Stimulated activated CD8-positive, alpha-beta memory T cell treated with anti-CD3 and anti-CD28 coated beads, Interleukin-15, amount 100 ng/mL, for 24 hours (primary cell): Measurements from ENCODE around the gene UBTF.

Experiments
- DNase-seq: peaks from one replicate; pipeline ENCODE4 v3.0.0-alpha.2; 2020; ENCODE audit warnings: low read depth

Gene UBTF

DNA sequence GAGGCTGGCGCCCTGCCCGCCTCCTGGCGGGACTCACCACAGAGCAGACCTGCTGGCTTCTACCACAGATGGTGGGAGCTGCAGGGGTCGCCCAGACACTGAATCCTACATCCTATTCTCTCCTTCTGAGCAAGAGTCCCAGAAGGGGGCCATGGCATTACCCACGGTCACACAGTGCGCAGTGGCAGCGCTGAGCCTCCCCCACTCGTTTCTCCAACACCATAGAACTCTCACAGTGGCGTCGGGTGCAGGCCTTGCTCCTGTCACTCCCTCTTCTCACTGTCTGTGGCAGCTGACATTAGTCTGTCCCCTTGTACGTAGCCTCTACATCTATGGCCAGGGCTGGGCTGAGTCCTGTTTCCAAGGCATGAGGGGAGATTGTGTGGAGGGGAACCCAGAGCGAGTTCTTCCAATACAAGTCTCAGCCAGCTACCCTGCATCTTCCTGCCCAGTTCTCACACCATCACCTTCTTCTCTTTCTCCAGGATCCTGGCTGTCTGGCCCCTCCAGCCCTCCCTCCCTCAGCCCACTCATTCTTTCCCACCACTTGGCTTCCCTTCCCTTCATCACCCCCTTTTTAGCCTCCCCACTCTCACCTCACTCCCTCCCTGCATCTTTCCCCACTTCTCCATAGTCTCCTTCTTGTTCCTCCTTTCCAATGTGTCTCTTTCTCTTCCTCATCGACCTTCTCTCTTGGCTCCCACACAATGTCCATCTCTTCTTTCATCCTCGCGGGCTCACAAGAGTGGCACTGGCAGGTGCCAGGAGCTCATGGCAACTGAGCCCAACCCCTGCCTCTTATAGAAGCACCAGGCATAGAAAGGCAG lies 5.9 kb downstream of the UBTF start:
- DNase-seq: no peak

DNA sequence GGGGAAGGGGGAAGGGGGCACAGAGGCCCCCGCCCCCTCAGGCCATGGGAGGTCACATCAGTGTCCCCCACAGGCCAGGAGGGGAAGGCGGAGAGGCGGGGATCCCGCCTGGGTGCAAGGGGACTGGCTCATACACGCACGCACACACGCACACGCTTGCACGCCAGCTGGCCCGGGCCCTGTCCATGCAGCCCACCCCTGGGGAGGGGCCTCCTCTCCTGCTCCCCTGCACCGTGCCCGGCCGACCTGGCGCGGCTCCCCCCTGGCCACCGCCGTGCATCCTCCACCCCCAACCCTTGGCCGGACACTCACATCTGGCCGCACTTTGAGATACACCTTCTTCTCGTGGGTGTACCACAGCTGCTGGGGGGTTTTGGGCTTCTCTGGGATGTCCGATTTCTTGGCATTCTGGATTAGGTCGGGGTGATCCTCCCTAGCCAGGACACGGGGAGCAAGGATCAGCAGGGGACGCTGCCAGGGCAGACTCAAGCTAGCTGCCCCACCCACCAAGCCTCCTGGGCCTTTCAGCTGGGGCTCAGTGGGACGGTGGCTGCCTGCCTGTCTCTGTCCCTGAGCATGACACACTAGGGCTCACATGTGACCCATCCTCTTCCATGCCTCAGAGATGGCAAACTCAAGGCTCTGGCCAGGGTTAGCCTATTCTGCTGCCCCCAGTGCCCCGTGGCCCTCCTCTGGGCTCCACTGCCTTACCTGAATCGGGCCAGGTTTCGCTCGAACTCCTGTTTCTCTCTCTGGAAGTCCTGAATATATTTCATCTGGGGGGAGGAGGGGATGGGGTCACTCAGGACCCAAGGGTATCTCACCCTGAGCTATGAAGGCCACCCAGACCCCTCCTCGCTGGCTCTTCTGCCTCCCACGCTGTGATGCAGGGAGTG lies 6.7 kb downstream of the UBTF start:
- DNase-seq: no peak

DNA sequence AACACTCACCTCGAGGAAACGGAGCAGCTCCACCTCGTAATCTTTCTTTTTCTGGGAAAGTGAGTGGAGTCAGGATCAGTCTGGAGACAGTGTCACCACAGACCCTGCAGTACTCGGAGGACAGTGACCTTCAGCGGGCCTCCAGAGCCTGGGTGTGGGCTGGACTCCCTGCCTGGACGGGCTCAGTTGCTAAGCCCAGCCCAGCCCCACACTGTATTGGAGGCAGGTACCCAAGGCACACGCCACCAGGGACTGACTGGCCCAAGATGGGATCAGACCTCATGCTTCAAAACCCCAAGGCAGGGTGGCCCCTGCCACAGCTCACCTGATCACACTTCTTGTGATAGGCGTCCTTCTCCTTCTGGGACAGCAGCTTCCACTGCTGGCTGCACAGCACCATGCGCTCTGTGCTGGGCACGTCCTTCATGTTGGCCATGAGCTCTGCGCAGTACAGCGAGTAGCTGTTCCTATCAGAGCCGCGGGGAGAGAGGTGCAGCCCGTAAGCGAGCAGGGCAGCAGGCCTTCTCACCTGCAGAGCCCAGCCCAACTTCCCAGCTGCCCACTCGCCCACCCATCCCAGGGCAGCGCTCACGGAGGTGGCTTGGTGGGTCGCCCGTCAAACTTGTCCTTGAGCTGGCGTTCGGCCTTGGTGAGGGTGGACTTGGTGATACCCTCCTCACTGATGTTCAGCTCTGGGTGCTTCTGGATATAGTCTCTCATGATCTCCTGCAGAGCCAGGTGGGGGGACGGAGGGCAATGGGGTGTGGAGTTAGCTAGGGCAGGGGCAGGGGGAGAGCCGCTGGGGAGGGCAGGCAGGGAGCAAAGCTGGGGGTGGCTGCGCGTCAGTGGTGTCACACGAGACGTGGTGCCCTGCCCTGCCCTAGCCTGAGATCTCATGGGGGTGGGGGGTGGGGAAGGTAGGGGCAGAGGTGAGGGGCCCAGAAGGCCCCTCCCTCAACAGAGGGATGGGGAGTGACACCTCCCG lies 7.9 kb downstream of the UBTF start:
- DNase-seq: no peak

- DNase-seq: peak; percentile 81
Observed at GRCh38 chr17:44210342-44211192, 8.9 kb downstream of the UBTF start.

DNA sequence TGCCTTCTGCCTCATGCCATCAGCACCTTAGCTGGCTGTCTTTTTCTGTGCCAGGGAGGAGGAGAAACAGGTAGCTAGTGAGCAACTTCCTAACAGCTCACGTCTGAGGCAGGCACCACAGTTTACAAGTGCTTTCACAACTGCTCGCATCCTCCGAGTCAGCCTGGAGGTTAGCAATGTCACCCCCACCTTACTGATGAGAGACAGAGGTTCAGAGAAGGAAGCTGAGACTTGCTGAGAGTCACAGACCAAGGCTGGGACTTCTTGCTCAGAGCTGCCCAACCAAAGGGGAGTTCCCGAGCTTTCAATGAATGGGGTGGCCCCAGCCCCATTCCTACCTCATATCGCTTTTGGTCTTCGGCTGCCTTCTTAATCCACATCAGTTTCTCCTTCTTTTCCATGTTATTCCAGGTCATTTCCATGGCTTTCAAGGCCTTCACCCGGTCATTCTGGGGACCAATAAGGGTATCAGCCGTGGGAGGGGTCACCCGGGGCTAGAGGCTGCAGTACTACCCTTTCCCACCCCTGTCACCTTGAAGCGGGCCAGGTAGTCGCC lies 9.6 kb downstream of the UBTF start:
- DNase-seq: no peak

- no peak for DNase-seq
Observed at GRCh38 chr17:44207743-44208142, 11.7 kb downstream of the UBTF start.

DNA sequence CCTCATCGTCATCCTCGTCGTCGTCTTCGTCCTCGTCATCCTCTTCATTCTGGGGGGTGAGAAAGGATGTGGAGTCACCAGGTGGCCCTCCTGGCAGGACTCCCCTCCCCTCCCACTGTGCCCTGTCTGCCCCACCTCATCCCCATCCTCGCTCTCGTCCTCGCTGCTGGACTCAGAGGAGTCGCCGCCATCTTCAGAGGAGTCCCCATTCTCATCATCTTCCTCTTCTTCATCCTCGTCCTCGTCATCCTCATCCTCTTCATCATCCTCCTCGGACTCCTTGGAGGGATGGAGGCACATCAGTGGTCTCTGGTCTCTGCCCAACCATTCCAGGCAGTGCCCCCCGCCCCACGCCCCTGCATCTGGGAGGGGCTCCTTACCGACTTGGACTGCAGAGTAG lies 12.2 kb downstream of the UBTF start:
- DNase-seq: no peak

DNA sequence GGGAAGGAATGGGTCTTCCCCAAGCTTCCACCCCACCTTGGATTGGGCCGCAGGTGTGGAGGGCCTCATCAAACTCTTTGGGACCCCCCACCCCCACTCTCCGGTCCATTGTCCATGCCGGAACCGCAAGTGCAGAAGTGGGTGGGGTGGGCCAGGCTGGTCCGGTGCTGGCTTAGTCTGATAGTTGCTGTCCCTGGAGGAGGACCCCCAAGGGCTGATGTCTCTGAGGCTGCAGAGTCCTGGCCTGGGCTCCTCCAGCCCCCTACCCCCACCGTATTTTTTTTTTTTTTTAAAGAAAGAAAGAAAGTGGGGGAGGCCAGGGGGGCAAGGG lies 12.7 kb downstream of the UBTF start:
- DNase-seq: no peak

DNA sequence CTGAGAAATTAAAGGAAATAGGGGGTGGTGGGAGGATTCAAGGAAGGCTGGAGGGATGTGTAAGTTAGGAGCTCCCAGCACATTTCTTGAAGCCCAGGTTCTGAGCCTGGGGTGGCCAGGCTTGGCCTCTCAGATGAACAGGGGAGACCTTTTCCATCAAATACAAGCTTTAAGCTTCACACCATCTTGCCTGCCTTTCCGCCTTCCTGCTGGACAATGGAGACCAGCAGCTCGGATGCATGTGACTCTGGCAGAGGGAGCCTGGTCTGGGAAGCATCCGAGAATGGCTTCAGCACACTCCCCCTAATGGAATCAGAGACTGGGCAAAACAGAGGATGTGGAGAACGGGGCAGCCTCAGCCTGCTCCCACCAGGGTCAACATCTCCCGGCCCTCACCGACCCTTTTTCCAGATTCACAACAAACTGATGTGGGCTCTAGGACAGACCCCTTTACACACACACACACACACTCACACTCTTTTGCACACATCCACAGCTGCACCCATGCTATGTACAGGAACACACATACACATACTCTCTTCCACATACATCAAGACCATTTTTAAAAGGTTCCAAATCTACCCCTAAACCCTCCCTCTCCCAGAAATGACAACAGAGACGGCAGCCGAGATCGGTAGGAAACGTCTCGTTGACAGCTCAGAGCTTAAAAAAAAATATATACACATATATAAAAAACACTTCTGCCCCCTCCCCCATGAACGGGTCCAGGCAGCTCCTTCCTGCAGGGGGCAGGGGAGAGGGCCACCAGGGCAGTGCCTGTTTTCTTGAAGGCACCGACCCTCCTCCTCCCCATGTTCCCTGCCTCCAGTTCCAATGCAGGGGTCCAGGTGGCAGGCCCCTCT lies 13.3 kb downstream of the UBTF start:
- no peak for DNase-seq

GRCh38 chr17:44204441-44204882 lies 15.0 kb downstream of the UBTF start:
- DNase-seq: no peak

- DNase-seq: no peak
Observed at GRCh38 chr17:44203731-44204440, 15.6 kb downstream of the UBTF start.

- no peak for DNase-seq
Observed at GRCh38 chr17:44202756-44203155, 16.7 kb downstream of the UBTF start.

- DNase-seq: no peak
Observed at GRCh38 chr17:44200478-44201155, 18.9 kb downstream of the UBTF start.

GRCh38 chr17:44199553-44200477 lies 19.7 kb downstream of the UBTF start, which contains the start of gene ATXN7L3:
Gene ATXN7L3, minus strand, starts transcription at chr17:44199884. Its CDS starts 1,814 bp downstream, at chr17:44198070.
- peak; percentile 97 for DNase-seq

- no peak for DNase-seq
Observed at GRCh38 chr17:44198721-44199552, 20.5 kb downstream of the UBTF start.

DNA sequence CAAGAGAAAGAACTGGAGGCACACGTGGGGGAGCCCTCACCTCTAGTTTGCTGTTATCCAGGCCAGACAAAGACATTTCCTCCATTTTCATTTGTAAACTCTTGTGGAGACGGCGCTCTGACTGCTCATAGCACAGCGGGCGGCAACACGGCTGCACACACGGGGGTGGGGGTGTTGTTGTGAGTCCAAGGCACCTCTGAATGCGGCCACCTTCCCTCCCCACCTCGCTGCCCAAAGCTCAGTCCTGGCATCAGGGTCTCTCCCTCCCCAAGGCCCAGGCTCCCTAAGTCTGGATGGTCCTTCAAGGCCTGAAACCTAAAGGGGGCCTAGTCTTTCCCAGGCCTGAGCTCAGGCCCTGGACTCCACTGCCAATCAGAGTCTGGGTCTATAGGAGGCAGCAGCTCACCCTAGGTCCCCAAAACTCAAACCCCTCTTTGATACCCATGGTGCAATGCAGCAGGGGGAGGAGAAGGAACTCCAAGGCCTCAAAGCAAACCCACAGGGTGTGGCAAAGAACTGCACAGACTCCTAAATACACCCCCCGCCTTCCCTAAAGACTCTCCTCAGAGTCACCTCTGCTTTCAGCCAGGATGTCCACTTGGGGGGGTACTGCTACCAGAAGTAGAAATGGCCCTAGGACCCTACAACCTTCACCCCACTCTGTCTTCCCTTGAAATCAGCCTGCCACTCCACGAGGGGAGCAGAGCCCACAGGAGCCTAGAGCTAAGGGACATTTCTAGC lies 21.3 kb downstream of the UBTF start:
- no peak for DNase-seq
